Keratinocyte (primary cell): ENCODE results near the gene DEPDC5.

Source experiments
- CTCF ChIP-seq, 3 experiments: IDR thresholded peaks in 1 of 3; conservative IDR thresholded peaks in 1 of 3; optimal IDR thresholded peaks in 1 of 3; 2 replicates in 2 of 3; 3 replicates in 1 of 3; pipeline versions ENCODE3 to v1.5.1; 2011; ENCODE audit warnings: low read length in 3 of 3, mild to moderate bottlenecking in 3 of 3, moderate library complexity in 2 of 3, control low read depth in 1 of 3, inconsistent platforms in 1 of 3; ENCODE audit not compliant: insufficient read depth in 2 of 3; ENCODE audit errors: extremely low read depth in 1 of 3
- EZH2 ChIP-seq: IDR thresholded peaks from one replicate; pipeline ENCODE4 v1.6.1; 2012; ENCODE audit warnings: inconsistent platforms, mild to moderate bottlenecking, low read length, moderate library complexity

GRCh38 chr22:31768422-31769059 is 14.7 kb downstream of the DEPDC5 start:
- TF ChIP-seq CTCF (optimal IDR thresholded peaks at IDR 0.05 in 1 of 3, IDR thresholded peaks at IDR 0.05 in 1 of 3, conservative IDR thresholded peaks at IDR 0.05 in 1 of 3; ENCODE audit: extremely low read depth in 1 of 3, insufficient read depth in 2 of 3, low read length in 3 of 3) (no peak), EZH2 (no peak)
